ENCODE data around the gene TMEM101.

- TF ChIP-seq CTCF (IDR thresholded peaks at IDR 0.05; ENCODE audit: low read depth, low read length, poor library complexity, severe bottlenecking) (peak; percentile 79), EZH2phosphoT487 (IDR thresholded peaks at IDR 0.05; ENCODE audit: borderline replicate concordance, low read length) (no peak)
Observed at GRCh38 chr17:43994272-43995149, 20.3 kb downstream of the TMEM101 start.

Measured in DOHH2 (cell line).